ENCODE results near the gene ZNRD2. TPM values are rescaled to one million over a fixed set of nuclear protein-coding genes. Genes with fewer than 3 reads are reported as not detected.

ZNRD2 gene
- total RNA-seq, 4 donors from 2014 or later = 24.2 to 66.2 (median 35.1) TPM

DNA sequence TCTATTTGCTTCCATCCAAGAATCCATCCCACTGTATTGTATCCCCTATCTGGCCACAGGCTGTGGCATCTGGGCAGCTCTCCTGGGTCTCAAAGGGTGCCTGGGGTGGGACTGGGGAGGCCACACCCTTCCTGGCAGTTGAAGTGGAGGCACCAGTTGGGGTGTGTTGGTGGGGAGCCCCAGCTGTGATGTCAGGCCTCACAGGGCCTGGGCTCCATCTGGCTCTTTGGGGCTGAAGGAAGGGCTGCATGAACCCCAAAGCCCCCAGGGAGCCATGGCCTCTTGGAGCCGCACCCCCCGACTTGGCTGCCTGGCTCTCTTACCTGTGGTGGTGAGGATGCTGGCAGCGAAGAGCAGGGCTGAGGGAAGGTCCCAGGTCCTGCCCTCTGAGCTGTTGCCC lies 24.9 kb downstream of the ZNRD2 start:
- TF ChIP-seq CTCF (IDR thresholded peaks at IDR 0.05; ENCODE audit: low read depth) = no peak

DNA sequence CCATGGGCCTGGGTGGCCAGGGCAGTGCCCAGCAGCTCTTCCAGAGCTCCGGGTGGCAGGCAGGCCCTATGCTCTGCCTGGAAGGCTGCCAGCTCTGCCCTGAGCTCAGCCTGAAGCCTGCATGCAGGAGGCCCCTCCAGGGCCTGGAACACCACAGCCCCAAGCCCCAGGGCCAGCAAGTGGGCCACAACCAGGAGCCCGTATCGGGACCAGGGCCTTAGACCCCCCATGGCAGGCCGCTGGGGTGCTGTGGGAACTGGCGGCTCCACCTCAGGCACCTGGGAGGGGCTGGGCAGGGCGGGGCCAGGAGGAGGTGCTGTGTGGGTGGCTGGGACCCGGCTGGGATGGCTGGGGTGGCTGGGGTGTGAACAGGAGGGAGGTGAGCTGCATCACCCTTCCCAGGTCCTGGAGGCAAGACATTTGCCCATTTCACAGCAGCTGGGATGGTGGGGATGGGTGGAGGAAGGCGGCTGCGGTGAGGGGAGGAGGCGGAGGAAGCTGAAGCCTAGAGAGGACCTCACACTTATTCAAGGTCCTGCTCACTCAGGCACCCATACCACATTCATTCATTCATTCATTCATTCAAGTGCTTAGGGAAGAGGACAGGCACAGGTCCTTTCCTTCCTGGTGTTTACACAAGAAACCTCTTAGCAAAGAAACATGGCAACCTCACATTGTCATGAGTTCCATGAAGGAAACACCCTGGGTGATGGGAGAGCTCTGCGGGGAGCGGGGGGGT lies 25.4 kb downstream of the ZNRD2 start, which contains the start of gene KCNK7:
TSS of gene KCNK7 (minus strand) at position 258 of the 739 bp plus-strand sequence. CDS start at position 230, 28 bp downstream.
- TF ChIP-seq CTCF (IDR thresholded peaks at IDR 0.05; ENCODE audit: low read depth) = no peak

- TF ChIP-seq CTCF (IDR thresholded peaks at IDR 0.05; ENCODE audit: low read depth) = no peak
Observed at GRCh38 chr11:65596520-65596919, 26.2 kb downstream of the ZNRD2 start.

GRCh38 chr11:65598258-65598699 lies 28.0 kb downstream of the ZNRD2 start:
- TF ChIP-seq CTCF (IDR thresholded peaks at IDR 0.05; ENCODE audit: low read depth) = no peak

DNA sequence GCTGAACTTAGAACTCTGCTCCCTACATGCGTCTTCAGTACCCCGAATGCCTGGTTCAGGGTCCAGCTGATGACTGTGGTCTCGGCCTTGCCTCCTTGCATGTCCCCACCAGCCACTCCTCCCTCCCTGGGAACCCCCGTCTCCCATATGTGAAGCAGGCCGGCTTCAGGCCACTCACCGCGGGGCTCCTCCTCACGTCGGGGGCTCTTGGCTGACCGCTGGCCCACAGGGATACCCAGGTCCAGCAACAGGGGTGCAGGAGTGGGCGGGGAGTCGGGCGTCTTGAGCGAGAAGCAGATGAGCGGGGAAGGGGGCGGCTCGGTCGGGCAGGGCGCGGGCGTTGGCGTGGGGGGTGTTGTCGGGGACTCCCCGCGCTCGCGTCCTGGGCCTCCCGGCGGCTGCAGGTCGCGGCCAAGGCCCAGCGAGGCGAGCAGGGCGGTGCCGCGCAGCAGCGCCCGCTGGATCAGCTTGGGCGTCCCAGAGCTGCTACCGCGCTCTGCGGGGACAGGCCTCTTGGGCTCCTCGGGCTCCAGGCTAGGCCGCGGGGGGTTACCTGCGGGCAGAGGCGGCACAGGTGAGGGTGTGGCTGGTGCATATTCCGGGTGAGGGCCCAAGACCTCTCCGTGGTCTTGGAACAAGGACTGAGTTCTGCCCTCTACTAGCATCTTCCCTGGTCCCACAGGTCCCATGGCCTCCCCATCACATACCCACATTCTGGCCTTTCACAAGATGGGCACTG lies 29.1 kb downstream of the ZNRD2 start:
- TF ChIP-seq CTCF (IDR thresholded peaks at IDR 0.05; ENCODE audit: low read depth) = no peak

GRCh38 chr11:65599955-65600246 lies 29.6 kb downstream of the ZNRD2 start:
- TF ChIP-seq CTCF (IDR thresholded peaks at IDR 0.05; ENCODE audit: low read depth) = no peak

GRCh38 chr11:65604258-65604657 lies 34.0 kb downstream of the ZNRD2 start:
- TF ChIP-seq CTCF (IDR thresholded peaks at IDR 0.05; ENCODE audit: low read depth) = no peak

Measured in subcutaneous adipose tissue (tissue), 4 donors.